OCI-LY3 (cell line): ENCODE results near the gene MYBPC1.

Experiments used
- H2AFZ ChIP-seq: fragments of 200-600, 300-600 bp; shearing (Covaris generic); 2 replicates; pipeline ENCODE4 v1.6.0; 2014; ENCODE audit warnings: antibody characterized with exemption, low read depth, low read length
- H3K27ac ChIP-seq: fragments of 200-600, 300-600 bp; sonication (generic); 2 replicates; pipeline ENCODE4 v1.5.1; 2014; ENCODE audit warnings: mild to moderate bottlenecking, low read length, moderate library complexity, mixed read lengths
- H3K27me3 ChIP-seq: fragments of 200-600, 300-600 bp; sonication (generic); 2 replicates; pipeline ENCODE4 v1.6.1; 2014; ENCODE audit warnings: low read depth, low read length, mixed read lengths
- H3K36me3 ChIP-seq: fragments of 200-600, 300-600 bp; sonication (generic); replicated peaks from 2 replicates; pipeline ENCODE3; 2014; ENCODE audit warnings: low read depth, low read length, mixed read lengths
- H3K4me1 ChIP-seq: fragments of 300-600, 200-600 bp; sonication (generic); 2 replicates; pipeline ENCODE4 v1.6.1; 2014; ENCODE audit warnings: low read length, mixed read lengths
- H3K4me2 ChIP-seq: fragments of 200-600, 300-600 bp; sonication (generic); 2 replicates; pipeline ENCODE4 v1.6.1; 2014; ENCODE audit warnings: low read length, mixed read lengths
- H3K4me3 ChIP-seq: fragments of 300-600, 200-600 bp; sonication (generic); 2 replicates; pipeline ENCODE4 v1.5.1; 2014; ENCODE audit warnings: antibody characterized with exemption, mild to moderate bottlenecking, low read length, moderate library complexity
- H3K79me2 ChIP-seq: fragments of 300-600, 200-600 bp; shearing (Covaris generic); 2 replicates; pipeline ENCODE4 v1.6.1; 2014; ENCODE audit warnings: mild to moderate bottlenecking, low read length, mixed read lengths
- H3K9ac ChIP-seq: fragments of 300-600, 200-600 bp; shearing (Covaris generic); 2 replicates; pipeline ENCODE4 v1.6.0; 2014; ENCODE audit warnings: mild to moderate bottlenecking, low read length, moderate library complexity
- H3K9me3 ChIP-seq: fragments of 200-600, 300-600 bp; shearing (Covaris generic); 2 replicates; pipeline ENCODE4 v1.6.1; 2014; ENCODE audit warnings: low read length, mixed read lengths; ENCODE audit not compliant: insufficient read depth
- H4K20me1 ChIP-seq: fragments of 200-600, 300-600 bp; sonication (generic); 2 replicates; pipeline ENCODE4 v1.6.1; 2016; ENCODE audit warnings: low read length, mixed read lengths; ENCODE audit not compliant: insufficient read depth
- CTCF ChIP-seq: fragments of 200-600, 300-600 bp; sonication (generic); IDR thresholded peaks from 2 replicates; pipeline ENCODE4 v1.5.1; 2014; ENCODE audit warnings: antibody characterized with exemption, low read length, low read depth
- EZH2phosphoT487 ChIP-seq: fragments of 200-600 bp; shearing (Covaris generic); IDR thresholded peaks from 2 replicates; pipeline ENCODE4 v1.6.1; 2018; ENCODE audit warnings: antibody characterized with exemption, mixed run types, low read depth

MYBPC1 gene

GRCh38 chr12:101592448-101592847 lies 2.3 kb upstream of the MYBPC1 start:
- Histone ChIP-seq H3K27ac (no peak overlapping the region), H3K79me2 (no peaks in the 10 kb centered on the region), H3K27me3 (peaks cover 20% of the 10 kb centered on the region), H2AFZ (no peak overlapping the region), H3K4me3 (no peak overlapping the region), H3K4me1 (no peaks in the 10 kb centered on the region), H3K9me3 (no peaks in the 10 kb centered on the region), H3K36me3 (no peaks in the 10 kb centered on the region), H3K4me2 (no peak overlapping the region), H3K9ac (no peak overlapping the region), H4K20me1 (no peaks in the 10 kb centered on the region)
- TF ChIP-seq EZH2phosphoT487 (no peak), CTCF (no peak)

- Histone ChIP-seq H3K9ac (no peak overlapping the region), H3K27ac (no peak overlapping the region), H3K4me3 (no peak overlapping the region), H3K4me2 (no peak overlapping the region), H3K4me1 (no peaks in the 10 kb centered on the region), H3K36me3 (no peaks in the 10 kb centered on the region), H3K9me3 (no peaks in the 10 kb centered on the region), H3K79me2 (no peaks in the 10 kb centered on the region), H2AFZ (no peak overlapping the region), H4K20me1 (no peaks in the 10 kb centered on the region), H3K27me3 (peaks cover 20% of the 10 kb centered on the region)
- no peak for TF ChIP-seq CTCF
- TF ChIP-seq EZH2phosphoT487 = no peak
These were observed 1.9 kb upstream of the MYBPC1 start for GRCh38 chr12:101592921-101593320.

- H3K9me3 ChIP-seq = no peaks in the 10 kb centered on the region
- no peaks in the 10 kb centered on the region for H3K36me3 ChIP-seq
- H3K4me1 ChIP-seq = no peaks in the 10 kb centered on the region
- no peak overlapping the region for H3K4me3 ChIP-seq
- no peak for TF ChIP-seq CTCF
- no peak for TF ChIP-seq EZH2phosphoT487
- H3K79me2 ChIP-seq = no peaks in the 10 kb centered on the region
- peaks cover 9% of the 10 kb centered on the region; the same call in 1 of the 2 replicates for H3K27me3 ChIP-seq
- no peak overlapping the region for H3K4me2 ChIP-seq
- H3K27ac ChIP-seq = no peak overlapping the region
- no peak overlapping the region for H2AFZ ChIP-seq
- H4K20me1 ChIP-seq = no peaks in the 10 kb centered on the region
- no peak overlapping the region for H3K9ac ChIP-seq
These were observed 1.4 kb downstream of the MYBPC1 start for GRCh38 chr12:101596172-101596571.

GRCh38 chr12:101597164-101597563 lies 2.4 kb downstream of the MYBPC1 start:
- H2AFZ ChIP-seq = 0 out of 2 replicates have a peak overlapping the region, but pooled peaks have one; percentile 22
- H3K4me3 ChIP-seq = no peak overlapping the region
- TF ChIP-seq EZH2phosphoT487 = no peak
- TF ChIP-seq CTCF = no peak
- no peak overlapping the region for H3K9ac ChIP-seq
- H3K27me3 ChIP-seq = 0 out of 2 replicates have a peak, but pooled peaks cover 5% of the 10 kb centered on the region
- no peaks in the 10 kb centered on the region for H3K79me2 ChIP-seq
- H3K4me1 ChIP-seq = no peaks in the 10 kb centered on the region
- H3K4me2 ChIP-seq = no peak overlapping the region
- H3K9me3 ChIP-seq = no peaks in the 10 kb centered on the region
- no peak overlapping the region for H3K27ac ChIP-seq
- H4K20me1 ChIP-seq = no peaks in the 10 kb centered on the region
- H3K36me3 ChIP-seq = no peaks in the 10 kb centered on the region
